GM10266 (cell line): Measurements from ENCODE around the gene ING5.

Source experiments
- DNase-seq: peaks from one replicate; pipeline ENCODE4 v3.0.0; 2012; ENCODE audit errors: extremely low spot score
- TF ChIP-seq, protein P1 (sequence below): IDR thresholded peaks from 2 replicates; pipeline ENCODE4 v1.5.1; 2012; ENCODE audit warnings: mild to moderate bottlenecking, low read depth; ENCODE audit not compliant: control insufficient read depth, insufficient read depth; ENCODE audit errors: missing control alignments

The ING5 gene

DNA sequence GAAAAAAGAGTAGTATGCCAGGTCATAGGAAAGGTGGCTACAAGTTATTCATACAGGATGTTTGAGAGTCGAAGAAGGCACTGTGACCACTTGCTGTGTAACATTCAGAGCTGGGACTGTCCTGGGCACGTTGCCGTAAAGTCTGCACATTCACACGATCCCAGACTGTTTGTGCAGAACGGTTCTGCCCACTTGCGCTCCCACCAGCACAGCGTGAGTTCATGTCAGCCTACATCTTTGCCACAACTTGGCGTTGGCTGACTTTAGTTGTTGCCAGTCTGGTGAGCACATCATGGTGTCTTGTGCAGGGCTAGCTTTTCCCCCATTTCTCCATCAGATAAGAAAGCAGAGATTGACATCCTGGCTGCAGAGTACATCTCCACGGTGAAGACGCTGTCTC lies 7.0 kb downstream of the ING5 start:
- TF ChIP-seq, protein P1, sequence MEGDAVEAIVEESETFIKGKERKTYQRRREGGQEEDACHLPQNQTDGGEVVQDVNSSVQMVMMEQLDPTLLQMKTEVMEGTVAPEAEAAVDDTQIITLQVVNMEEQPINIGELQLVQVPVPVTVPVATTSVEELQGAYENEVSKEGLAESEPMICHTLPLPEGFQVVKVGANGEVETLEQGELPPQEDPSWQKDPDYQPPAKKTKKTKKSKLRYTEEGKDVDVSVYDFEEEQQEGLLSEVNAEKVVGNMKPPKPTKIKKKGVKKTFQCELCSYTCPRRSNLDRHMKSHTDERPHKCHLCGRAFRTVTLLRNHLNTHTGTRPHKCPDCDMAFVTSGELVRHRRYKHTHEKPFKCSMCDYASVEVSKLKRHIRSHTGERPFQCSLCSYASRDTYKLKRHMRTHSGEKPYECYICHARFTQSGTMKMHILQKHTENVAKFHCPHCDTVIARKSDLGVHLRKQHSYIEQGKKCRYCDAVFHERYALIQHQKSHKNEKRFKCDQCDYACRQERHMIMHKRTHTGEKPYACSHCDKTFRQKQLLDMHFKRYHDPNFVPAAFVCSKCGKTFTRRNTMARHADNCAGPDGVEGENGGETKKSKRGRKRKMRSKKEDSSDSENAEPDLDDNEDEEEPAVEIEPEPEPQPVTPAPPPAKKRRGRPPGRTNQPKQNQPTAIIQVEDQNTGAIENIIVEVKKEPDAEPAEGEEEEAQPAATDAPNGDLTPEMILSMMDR: no peak
- no peak for DNase-seq

DNA sequence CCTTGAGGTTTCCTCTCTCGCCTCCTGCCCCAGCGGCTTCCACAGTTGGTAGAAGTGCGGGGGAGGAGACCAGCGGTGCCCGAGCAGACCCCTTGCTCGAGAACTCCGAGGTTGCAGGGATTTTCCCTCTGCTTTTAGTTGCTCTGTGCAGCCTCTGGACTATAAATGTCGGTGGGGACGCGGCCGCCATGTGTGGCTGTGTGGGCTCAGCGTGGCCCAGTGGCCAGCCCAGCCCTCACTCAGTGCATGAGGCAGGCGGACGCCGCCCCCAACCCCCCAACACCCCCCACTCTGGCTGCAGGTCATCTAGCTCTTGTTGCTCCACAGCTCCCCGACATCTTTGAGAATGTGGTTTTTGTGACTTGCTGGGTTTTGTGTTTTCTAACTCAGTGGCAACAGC lies 17.3 kb downstream of the ING5 start:
- TF ChIP-seq, protein P1: no peak
- no peak for DNase-seq

DNA sequence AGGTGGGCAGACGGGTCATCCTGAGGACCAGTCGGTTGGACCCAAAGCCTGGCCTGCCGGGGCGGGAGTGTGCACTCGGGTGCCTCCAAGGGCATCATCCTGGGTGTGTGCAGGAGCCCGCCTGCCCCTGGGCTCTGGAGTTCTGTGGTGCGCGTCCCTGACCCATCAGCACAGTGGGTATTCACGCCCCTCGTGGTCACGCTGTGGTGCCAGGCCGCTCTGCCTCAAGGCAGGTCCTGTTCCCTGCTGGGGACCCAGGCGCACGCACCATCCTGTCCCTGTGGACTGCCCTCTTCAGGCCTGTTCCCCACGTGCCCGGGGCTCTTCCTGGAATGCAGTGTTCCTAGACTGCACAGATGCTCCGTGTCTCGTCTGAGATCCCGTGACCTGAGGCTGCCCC lies 18.3 kb downstream of the ING5 start:
- no peak for DNase-seq
- TF ChIP-seq, protein P1: no peak

DNA sequence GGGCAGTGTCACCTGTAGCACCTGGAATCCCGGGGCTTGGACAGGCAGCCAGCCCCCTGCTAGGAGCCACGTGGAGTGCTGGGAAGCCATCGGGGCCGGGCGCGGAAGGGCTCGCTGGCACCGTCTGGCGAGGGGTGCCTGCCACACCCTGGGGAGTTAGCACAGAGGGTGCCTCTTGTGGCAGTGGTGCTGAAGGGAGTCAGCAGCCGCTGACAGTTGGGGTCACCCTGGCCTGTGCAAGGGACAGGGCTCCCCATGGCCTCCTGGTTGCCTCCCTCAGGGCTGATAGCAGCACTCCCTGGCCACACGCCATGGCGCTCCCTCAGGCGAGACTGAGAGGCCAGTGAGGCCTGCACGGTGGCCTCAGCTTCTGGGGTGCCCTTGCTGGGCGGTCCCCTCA lies 18.7 kb downstream of the ING5 start:
- TF ChIP-seq, protein P1: no peak
- DNase-seq: peak; percentile 14

DNA sequence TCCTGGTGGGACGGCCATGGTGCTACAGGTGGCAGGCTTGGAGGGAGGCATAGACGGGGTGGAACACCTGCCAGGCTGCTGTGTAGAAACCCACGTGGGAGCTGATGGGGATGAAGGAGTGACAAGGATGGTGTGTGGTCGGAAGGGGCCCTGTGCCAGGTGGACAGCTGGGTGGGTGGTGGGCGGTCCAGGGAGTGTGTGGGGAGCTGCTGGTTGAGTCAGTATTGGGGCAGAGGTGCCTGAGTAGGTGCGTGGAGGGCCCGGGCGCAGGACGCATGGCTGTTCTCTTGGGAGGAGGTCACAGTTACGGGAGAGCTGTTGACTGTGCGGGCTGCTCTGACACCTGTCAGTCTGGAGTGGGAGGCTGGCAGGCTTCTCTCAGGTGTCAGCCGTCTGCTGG lies 20.0 kb downstream of the ING5 start:
- DNase-seq: no peak
- TF ChIP-seq, protein P1: no peak

DNA sequence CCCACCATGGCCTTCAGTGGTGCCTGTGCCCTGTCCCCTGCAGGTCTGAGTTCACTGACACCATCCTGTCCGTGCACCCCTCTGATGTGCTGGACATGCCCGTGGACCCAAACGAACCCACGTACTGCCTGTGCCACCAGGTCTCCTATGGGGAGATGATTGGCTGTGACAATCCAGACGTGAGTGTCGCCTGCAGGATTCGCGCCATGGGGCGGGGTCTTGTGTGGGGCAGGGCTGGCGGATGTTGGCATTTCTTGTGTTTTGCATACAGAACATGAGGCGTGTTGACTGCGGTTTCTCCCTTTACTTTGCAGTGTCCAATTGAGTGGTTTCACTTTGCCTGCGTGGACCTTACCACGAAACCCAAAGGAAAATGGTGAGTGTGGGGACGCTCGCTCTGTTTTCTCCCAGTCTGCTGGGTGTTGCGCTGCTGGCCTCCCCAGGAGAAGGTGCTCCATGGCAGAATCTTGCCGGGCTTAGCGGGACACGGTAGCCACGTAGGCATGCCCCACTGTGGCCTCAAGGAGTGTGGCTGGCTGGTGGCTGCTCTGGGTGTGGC lies 21.1 kb downstream of the ING5 start:
- no peak for DNase-seq
- TF ChIP-seq, protein P1: no peak

DNA sequence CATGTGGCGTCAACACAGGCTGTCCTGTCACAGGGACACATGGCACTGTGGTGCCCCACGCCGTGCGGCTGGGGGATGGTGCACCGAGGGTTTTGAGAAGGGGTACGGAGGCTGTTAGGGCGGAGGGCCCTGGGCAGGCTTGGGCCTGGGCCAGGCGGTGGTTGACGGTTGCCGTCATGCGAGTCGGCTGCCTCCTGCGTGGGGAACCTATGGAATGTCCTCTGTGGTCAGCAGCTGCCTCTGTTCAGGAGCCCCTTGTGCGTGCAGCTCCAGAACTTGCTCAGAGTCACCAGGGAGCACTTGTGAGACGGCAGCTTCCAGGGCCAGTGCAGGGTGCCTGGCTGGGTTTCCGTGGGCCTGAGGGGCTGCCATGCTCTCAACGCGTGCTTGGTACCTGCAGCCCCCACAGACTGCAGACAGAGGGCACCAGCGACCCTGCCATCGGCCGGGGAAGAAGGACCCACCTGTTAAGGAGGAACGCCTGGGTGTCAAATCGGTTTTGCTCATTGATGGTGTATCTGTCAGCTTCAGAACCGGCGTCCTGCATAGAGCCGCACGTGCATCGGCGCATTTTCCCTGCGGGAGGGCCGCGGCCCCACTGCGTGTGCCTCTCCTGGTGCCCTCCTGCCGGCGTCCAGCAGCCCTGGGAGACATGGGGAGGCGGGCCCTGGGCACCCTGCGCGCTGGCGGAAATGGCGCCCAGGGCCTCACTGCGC lies 22.6 kb downstream of the ING5 start:
- TF ChIP-seq, protein P1: peak; percentile 23
- no peak for DNase-seq
